GM19455 (cell line): ENCODE measurements around the gene TMEM266.

Experiments used
- ATAC-seq: cut with Tn5 transposase; IDR thresholded peaks from one replicate; pipeline ENCODE4 v1.9.1; 2021; ENCODE audit not compliant: unreplicated experiment

Gene TMEM266

DNA sequence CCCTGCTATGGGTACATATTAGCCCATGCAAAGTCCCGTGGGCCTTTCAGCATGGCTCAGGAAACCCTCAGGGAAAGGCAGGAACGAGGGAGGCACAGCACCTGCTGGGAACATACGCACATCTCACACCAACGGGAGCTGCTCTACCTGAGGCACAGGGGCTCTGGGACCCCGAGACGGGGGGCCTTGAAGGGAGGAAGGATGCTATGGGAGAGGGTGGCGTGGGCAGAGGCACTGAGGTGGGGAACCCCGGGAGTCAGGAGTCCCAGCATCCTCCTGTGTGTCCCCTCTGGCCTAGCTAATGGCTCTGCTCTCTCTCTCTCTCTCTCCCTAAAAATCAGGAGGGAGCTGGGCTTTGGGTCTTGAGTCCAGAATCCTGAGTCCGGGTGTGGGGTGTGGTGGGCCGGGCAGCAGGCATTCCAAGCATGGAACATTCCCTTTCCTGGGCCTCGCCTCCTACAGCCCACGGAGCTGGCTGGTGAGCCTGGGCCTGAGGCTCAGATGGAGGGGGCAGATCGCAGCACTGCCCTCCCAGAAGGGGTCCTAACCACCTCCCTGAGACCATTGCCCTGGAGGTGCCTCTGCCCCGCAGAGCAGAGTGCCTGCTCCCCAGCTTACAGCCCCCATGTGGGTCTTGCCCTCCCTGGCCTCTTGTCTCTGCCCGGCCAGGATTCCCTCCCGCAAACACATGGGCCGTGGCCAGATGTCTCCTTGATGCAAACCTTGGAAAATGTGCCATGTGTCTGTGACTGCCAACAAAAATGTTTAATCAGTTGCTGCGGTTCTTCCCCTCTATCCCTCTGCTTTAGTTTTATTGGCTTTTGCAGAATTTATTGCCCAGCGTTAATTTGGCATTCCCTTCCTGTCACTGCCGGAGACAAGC, 101.6 kb downstream of the TMEM266 start:
- no peak for ATAC-seq

- no peak for ATAC-seq
These were observed 102.2 kb downstream of the TMEM266 start for GRCh38 chr15:76162036-76162398.

DNA sequence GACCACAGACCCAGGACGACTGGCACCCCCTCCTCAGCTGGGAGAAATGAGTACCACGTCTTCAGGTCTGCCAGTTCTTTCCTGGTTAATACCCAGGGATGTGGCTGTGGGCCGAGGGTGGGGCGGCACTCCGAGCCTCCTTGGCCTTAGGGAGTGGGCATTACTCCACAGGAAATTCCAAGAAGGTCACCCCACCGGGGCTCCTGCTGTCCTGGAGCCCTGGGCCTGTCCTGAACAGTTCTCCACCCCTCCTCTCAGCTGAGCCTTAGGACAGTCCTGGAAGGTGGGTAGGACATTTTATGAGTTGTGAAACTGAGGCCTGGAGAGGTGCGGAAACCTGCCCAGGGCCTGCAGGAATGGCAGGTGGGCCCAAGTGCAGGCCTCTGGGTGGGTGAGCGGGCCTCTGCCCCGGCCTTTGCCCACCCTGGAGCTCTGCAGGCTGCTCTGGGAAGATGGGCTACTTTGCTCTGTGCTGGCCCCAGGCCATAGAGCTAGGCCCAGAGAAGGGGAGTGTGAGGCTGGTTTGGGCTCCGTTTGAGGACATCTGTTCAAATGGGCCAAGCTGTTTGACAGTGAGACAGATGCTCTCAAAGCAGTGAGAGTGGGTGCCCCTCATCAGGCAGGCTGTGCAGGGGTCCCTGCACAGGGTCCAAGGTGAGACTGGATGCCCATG, 103.1 kb downstream of the TMEM266 start:
- ATAC-seq: no peak

DNA sequence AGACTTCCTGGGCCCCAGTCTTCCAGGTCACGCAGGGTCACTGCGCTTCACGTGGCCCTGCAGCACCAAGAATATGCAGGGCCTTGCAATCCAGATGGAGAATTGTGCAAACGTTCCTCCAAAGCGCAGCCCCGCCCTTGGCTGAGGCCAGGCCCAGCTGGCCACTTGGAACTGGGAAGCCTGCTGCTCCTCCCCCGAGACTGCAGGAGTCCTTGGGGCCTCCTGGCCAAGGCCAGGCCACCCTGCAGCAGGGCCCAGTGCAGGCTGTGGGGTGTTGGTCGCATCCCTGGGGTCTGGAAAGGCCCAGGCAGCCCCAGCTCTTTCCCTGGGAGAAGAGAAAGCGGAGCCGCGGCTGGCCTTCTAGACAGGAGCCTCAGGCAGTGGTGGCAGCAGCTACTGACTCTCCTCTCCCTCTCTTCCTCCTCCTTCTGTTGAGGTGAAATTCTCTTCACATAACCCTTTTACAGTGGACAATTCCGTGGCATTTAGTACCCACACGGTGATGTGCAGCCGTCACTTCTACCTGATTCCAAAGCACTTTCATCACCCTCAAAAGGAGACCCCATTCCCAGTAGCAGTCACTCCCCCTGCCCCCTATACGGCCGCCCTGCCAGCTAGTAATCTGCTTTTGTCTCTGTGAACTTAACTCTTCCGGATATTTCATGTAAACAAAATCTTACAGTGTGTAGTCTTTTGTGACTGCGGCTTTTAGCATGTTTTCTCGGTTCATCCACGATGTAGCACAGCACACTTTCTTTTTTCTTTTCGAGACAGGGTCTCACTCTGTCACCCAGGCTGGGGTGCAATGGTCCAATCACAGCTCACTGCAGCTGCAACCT, 103.9 kb downstream of the TMEM266 start:
- ATAC-seq: no peak

DNA sequence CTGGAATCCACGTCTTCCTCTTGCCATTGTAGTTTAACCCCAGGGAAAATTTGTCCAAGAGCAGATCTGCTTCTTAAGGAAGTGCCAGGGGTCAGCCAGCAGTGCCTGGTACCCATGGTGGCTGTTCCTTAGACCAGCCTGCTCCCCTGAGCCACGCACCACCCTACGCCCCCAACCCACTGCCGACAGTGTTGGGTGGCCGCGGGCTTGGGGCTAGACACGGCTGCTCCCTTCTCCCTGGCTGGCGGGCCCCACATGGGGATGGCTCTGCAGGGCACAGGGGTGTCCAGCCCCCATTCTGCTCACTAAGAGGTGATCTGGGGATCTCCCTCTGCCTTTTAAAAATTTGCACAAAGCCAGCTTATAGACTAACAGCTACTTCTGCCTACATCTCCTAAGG, 104.8 kb downstream of the TMEM266 start:
- no peak for ATAC-seq

GRCh38 chr15:76165951-76166350, 106.2 kb downstream of the TMEM266 start:
- ATAC-seq: no peak

- ATAC-seq: no peak
These were observed 108.6 kb downstream of the TMEM266 start for GRCh38 chr15:76168237-76168984.

DNA sequence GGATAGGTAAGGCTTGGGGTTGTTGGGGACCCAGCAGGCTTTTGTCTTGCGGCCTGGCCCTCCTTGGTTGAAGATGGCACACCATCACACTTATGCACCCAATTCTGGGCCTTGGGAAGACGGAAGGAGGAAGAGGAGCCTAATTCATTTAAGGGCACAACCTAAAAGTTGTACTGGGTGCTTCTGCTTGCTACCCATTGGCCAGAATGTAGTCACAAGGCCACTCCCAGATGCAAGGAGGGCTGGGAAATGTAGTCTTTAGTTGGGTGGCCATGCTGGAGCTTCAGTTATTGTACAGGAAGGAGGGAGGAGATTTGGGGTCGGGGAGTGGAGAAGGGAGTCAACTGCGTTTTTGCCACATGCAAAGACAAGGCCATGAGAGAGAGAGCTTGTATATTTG, 109.2 kb downstream of the TMEM266 start:
- ATAC-seq: no peak

- no peak for ATAC-seq
These were observed 110.4 kb downstream of the TMEM266 start for GRCh38 chr15:76169911-76170800.

DNA sequence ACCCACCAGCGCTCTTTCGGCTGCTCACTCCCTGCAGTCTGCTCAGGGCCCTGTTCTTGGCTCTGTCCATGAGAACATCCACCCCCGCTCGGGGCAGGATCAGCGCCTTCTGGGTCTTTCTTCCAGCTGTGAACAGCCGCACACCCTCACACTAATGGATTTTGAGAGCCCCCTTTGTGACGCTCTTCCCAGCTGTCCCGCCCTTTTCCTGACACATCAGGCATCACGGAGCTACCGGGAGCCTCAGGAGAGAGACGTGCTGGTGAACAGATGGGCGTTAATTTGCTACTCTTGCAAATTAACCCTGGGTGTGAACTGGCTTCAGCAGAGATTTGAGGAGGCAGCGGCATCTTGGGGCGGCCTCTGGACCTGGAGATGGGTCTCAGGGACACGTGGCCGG, 113.0 kb downstream of the TMEM266 start:
- no peak for ATAC-seq

- ATAC-seq: no peak
These were observed 113.6 kb downstream of the TMEM266 start for GRCh38 chr15:76173317-76173834.

GRCh38 chr15:76174654-76175053, 114.9 kb downstream of the TMEM266 start:
- ATAC-seq: no peak

- no peak for ATAC-seq
These were observed 115.7 kb downstream of the TMEM266 start for GRCh38 chr15:76175442-76175841.

DNA sequence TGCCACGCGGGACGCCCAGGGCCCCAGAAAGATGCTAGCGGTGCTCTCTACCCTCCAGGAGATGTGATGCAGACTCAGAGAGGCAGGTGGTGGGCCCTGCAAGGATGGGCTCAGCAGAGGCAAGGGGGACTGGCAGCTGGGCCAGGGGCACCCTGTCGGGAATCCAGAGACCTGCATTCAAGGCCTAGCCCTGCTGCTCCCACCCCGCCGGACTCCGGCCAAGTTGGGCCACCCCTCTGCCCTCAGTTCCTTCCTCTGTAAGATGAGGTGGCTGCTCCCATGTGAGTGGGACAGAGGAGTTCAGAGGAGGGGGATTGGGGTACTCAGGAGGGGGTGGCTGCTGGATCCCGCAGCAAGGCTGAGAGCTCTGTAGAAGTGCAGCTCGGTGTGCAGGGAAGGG, 116.3 kb downstream of the TMEM266 start:
- no peak for ATAC-seq

GRCh38 chr15:76176487-76177085, 116.8 kb downstream of the TMEM266 start:
- no peak for ATAC-seq

GRCh38 chr15:76177491-76178040, 117.8 kb downstream of the TMEM266 start:
- no peak for ATAC-seq

DNA sequence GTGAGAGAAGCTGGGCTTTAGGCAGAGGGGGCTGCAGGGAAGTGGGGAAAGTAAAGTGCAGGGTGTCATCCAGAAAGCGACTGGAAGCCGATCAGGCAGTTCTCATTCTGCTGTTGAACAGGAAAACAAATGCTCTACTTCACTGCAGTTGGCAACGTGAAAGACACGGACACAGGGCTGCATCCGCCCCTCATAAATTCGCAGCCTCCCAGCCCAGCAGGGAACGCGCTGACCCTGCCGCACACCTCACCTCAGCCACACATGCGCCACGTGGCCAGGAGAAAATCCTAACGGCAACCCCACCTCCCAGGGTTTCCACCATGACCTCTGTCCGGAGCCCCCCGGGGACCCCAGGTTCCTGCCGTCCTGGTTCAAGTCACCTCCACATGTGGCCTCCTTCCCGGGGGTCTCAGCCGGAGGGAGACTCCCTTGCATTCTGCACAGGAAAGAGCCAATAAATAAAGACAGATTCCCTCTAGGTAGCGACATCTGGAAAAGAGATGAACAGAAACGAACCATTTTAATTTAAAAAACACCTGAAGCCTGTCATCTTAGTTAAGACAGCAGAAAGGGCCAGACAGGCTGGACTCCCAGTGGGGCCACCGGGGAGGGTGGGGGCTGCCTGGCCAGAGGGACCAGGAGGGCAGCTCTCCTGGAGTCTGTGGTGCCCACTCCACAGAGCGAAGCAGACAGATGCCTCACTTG, 118.7 kb downstream of the TMEM266 start:
- no peak for ATAC-seq

DNA sequence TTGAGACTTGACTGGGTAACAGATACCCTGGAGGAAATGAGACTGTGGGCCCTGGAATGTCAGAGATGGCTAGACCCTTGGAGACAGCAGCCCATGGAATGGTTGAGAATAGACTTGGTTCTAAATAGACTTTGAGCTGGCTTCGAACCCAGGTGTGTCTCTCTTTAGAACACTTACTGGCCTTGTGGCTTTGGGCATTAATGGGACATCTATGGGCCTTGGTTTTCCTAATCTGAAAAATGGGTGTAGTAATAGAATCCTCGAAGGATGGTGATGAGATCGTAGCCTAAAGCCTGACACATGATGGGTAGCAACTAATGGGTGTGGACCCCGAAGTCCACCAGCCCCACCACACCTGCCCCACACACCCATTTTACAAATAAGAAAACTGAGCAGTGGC, 119.2 kb downstream of the TMEM266 start:
- no peak for ATAC-seq
